Gastroesophageal sphincter (tissue), 4 donors: ENCODE data around the gene KLHL6. TPM values are rescaled to one million over a fixed set of nuclear protein-coding genes. Genes with fewer than 3 reads are reported as not detected.

Experiments
- ATAC-seq: fragments of 150-250 bp; one replicate; pipeline ENCODE4 v1.9.1; 2016; ENCODE audit warnings: mild to moderate bottlenecking, moderate library complexity
- H3K27ac ChIP-seq, 4 donors: fragments of 200-600 bp; sonication (generic) in 3 of 4; 1 replicate in 3 of 4; 2 replicates in 1 of 4; pipeline ENCODE4 v1.5.1; 2016 to 2019
- H3K27me3 ChIP-seq: fragments of 200-600 bp; sonication (generic); one replicate; pipeline ENCODE4 v1.5.1; 2019
- H3K36me3 ChIP-seq, 2 donors: fragments of 200-600 bp; sonication (generic); one replicate each; pipeline ENCODE4 v1.5.1; 2019; ENCODE audit warnings: control low read depth in 1 of 2
- H3K4me1 ChIP-seq, 3 donors: fragments of 200-600 bp; sonication (generic); 1 replicate in 2 of 3; 2 replicates in 1 of 3; pipeline ENCODE4 v1.5.1; 2016 to 2019; ENCODE audit warnings: control low read depth in 2 of 3
- H3K4me3 ChIP-seq, 2 donors: fragments of 200-600 bp; sonication (generic); one replicate each; pipeline ENCODE4 v1.5.1; 2019; ENCODE audit warnings: mild to moderate bottlenecking in 1 of 2, moderate library complexity in 1 of 2
- H3K9me3 ChIP-seq, 3 donors: fragments of 200-600 bp; sonication (generic); one replicate each; pipeline ENCODE4 v1.5.1; 2017 to 2019; ENCODE audit warnings: control low read depth in 2 of 3
- CTCF ChIP-seq, 4 experiments: fragments of 200-600 bp in 2 of 4; fragments of 450-650 bp in 2 of 4; sonication (generic) in 1 of 4; IDR thresholded peaks; one replicate each; pipeline ENCODE4 v1.5.1; 2017 to 2019; ENCODE audit warnings: antibody characterized with exemption in 4 of 4, mild to moderate bottlenecking in 2 of 4, moderate library complexity in 2 of 4
- EP300 ChIP-seq: sonication (generic); formaldehyde crosslinking; IDR thresholded peaks from one replicate; pipeline ENCODE4 v1.6.1; 2017; ENCODE audit warnings: antibody characterized with exemption, mild to moderate bottlenecking
- POLR2A ChIP-seq, 2 donors: fragments of 450-650 bp; IDR thresholded peaks; one replicate each; pipeline ENCODE4 v1.6.1; 2017; ENCODE audit warnings: antibody characterized with exemption in 2 of 2, mild to moderate bottlenecking in 2 of 2, moderate library complexity in 1 of 2
- POLR2AphosphoS5 ChIP-seq: sonication (generic); formaldehyde crosslinking; IDR thresholded peaks from one replicate; pipeline ENCODE4 v1.6.1; 2017; ENCODE audit warnings: antibody characterized with exemption
- WGBS, 2 donors: methylation state at CpG; one replicate each; pipeline ENCODE4 v1.1.5; 2018; ENCODE audit warnings: low coverage in 1 of 2; 5-methylcytosine and 5-hydroxymethylcytosine counted together
- total RNA-seq, 4 donors: library from RNA; depleted of rRNA; stranded (reverse); fragments of >200 nt; gene quantifications; one replicate each; pipeline ENCODE4 v1.1.0, GENCODE V29; 2016

The KLHL6 gene
- total RNA-seq, 4 donors from 2014 or later: 0.62 to 1.9 (median 1.0) TPM

GRCh38 chr3:183494341-183494740, 61.2 kb downstream of the KLHL6 start:
- Histone ChIP-seq H3K36me3 (no peaks in the 10 kb centered on the region), H3K4me1 (no peaks in the 10 kb centered on the region), H3K27ac (no peak overlapping the region), H3K9me3 (no peaks in the 10 kb centered on the region), H3K4me3 (no peak overlapping the region), H3K27me3 (no peaks in the 10 kb centered on the region)
- WGBS, 2 donors: 63% methylated on average over 1 of the region's 2 CpGs; no CpG with 5 or more reads in 1 of the 2 donors
- no peak for ATAC-seq
- TF ChIP-seq POLR2A (IDR thresholded peaks at IDR 0.05) (no peak), EP300 (no peak), CTCF (IDR thresholded peaks at IDR 0.05) (no peak), POLR2AphosphoS5 (no peak)

DNA sequence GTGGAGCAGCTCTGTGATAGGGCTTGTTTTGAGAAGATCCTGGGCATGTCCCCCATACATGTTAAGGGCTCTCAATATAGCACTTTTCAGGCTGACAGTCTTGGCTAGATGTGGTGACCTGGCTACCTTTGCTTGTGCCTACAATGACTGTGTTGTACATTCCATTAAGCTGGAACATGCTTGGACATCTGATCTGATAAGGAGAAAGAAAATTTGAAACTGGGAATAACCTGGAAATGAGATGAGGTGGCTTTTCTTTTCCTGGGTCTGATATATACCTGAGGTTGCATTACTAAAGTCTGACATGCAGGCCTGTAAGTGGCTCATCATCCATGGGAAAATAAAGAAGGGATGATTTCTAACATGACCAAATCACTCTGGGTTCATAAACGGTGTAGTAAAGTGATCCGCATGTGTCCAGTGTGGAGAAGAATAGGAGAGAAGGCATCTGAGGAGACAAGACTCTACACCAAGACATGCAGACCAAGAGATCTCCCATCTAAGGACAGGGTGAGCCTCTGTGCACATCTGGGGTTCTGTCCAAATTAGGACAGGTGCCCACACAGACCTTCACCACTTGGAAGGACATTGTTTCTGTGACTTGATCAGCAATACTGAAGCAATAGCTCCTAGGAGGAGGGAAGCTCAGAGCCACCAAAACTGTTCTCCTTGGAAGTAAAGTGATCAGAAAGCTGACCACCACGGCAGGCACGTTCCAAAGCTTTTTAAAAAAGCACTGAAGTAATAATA, 62.0 kb downstream of the KLHL6 start:
- no peak for ATAC-seq

GRCh38 chr3:183492849-183493179, 62.7 kb downstream of the KLHL6 start:
- WGBS, 2 donors: 71 to 75% methylated on average over 4 of the region's 4 CpGs
- Histone ChIP-seq H3K9me3 (no peaks in the 10 kb centered on the region), H3K27ac (no peak overlapping the region), H3K4me1 (no peaks in the 10 kb centered on the region), H3K27me3 (no peaks in the 10 kb centered on the region), H3K36me3 (no peaks in the 10 kb centered on the region), H3K4me3 (no peak overlapping the region)
- ATAC-seq: no peak
- no peak for TF ChIP-seq EP300
- no peak for TF ChIP-seq POLR2A (IDR thresholded peaks at IDR 0.05)
- no peak for TF ChIP-seq CTCF (IDR thresholded peaks at IDR 0.05)
- no peak for TF ChIP-seq POLR2AphosphoS5

More for the DNA sequence above, 62.0 kb downstream of the KLHL6 start:
- H3K4me3 ChIP-seq: no peak overlapping the region
- no peaks in the 10 kb centered on the region for H3K9me3 ChIP-seq
- H3K27me3 ChIP-seq: no peaks in the 10 kb centered on the region
- no peak overlapping the region for H3K27ac ChIP-seq
- no peaks in the 10 kb centered on the region for H3K36me3 ChIP-seq
- 86 to 87% methylated on average over 3 to 4 of the region's 4 CpGs for WGBS, 2 donors
- no peaks in the 10 kb centered on the region for H3K4me1 ChIP-seq
- no peak for TF ChIP-seq POLR2AphosphoS5
- no peak for TF ChIP-seq CTCF (IDR thresholded peaks at IDR 0.05)
- no peak for TF ChIP-seq EP300
- TF ChIP-seq POLR2A (IDR thresholded peaks at IDR 0.05): no peak

DNA sequence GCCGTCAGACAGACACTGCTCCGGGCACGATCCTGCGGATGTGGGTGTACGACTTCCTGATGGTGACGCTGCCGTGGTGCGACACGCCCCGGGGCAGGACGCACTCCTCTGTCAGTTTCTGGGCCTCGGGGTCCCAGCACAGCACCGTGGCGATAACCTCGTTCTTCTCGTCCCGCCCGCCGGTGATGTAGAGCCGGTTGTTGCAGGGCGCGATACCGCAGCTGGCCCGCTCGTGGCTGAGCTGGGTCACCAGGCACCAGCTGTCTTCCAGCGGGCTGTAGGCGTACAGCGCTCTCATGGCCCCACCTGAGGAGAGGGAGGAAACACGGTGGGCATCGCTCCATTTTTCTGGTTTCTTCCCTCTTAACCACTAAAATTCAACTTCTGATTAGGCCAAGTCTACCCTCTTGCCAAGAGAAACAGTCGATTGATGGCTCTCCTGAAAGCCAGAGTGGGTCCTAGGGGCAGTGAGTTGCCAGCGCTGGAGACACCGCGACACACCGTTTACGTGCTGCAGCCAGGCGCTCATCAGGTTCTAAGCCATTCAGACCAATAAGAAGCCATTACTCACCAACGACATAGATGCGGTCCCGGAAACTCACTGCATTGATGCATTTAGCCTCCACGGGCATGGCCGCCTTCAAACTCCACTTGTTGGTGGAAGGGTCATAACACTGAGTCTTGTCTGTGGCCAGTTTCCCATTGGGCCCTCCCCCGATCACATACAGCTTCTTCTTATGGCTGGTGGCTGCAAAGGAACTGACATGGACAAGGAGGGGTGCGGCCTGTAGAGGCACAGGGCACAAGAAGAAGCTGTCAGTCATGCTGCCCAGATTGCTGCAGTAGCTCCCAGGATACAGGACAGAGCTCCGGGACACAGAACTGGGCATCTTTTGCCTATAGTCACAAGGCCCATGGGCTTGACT, 63.3 kb downstream of the KLHL6 start:
- ATAC-seq: no peak
- H3K27me3 ChIP-seq: no peaks in the 10 kb centered on the region
- 85% methylated on average over 17 of the region's 45 CpGs; no CpG with 5 or more reads in 1 of the 2 donors for WGBS, 2 donors
- no peak overlapping the region for H3K27ac ChIP-seq
- no peaks in the 10 kb centered on the region for H3K9me3 ChIP-seq
- H3K4me3 ChIP-seq: no peak overlapping the region
- TF ChIP-seq POLR2A (IDR thresholded peaks at IDR 0.05): no peak
- TF ChIP-seq CTCF (IDR thresholded peaks at IDR 0.05): no peak
- TF ChIP-seq POLR2AphosphoS5: no peak
- no peak for TF ChIP-seq EP300
- H3K4me1 ChIP-seq: no peaks in the 10 kb centered on the region
- no peaks in the 10 kb centered on the region for H3K36me3 ChIP-seq
